Stomach smooth muscle (tissue), 2 donors: ENCODE data around the gene IL21R.

Experiments used
- H3K27ac ChIP-seq: one replicate; pipeline ENCODE4 v1.7.0; 2013; ENCODE audit warnings: mild to moderate bottlenecking, low read length, inconsistent platforms
- H3K27me3 ChIP-seq, 2 donors: one replicate each; pipeline ENCODE4 v1.7.0; 2013; ENCODE audit warnings: low read length in 2 of 2; ENCODE audit not compliant: insufficient read depth in 2 of 2, control insufficient read depth in 1 of 2
- H3K36me3 ChIP-seq, 2 donors: one replicate each; pipeline ENCODE4 v1.7.0; 2013; ENCODE audit warnings: low read length in 2 of 2; ENCODE audit not compliant: control insufficient read depth in 2 of 2, insufficient read depth in 2 of 2
- H3K4me1 ChIP-seq: one replicate; pipeline ENCODE4 v1.7.0; 2013; ENCODE audit warnings: low read length; ENCODE audit not compliant: control insufficient read depth, insufficient read depth
- H3K4me3 ChIP-seq, 2 donors: one replicate each; pipeline ENCODE4 v1.7.0; 2013; ENCODE audit warnings: low read length in 2 of 2
- H3K9ac ChIP-seq, 2 donors: one replicate each; pipeline ENCODE4 v1.7.0; 2013; ENCODE audit warnings: low read length in 2 of 2, mild to moderate bottlenecking in 1 of 2
- H3K9me3 ChIP-seq, 2 donors: one replicate each; pipeline ENCODE4 v1.7.0; 2013; ENCODE audit warnings: low read length in 2 of 2; ENCODE audit not compliant: control insufficient read depth in 2 of 2
- donor health status: healthy.
- donor health status: Pancreatic carcinoma.

IL21R gene

DNA sequence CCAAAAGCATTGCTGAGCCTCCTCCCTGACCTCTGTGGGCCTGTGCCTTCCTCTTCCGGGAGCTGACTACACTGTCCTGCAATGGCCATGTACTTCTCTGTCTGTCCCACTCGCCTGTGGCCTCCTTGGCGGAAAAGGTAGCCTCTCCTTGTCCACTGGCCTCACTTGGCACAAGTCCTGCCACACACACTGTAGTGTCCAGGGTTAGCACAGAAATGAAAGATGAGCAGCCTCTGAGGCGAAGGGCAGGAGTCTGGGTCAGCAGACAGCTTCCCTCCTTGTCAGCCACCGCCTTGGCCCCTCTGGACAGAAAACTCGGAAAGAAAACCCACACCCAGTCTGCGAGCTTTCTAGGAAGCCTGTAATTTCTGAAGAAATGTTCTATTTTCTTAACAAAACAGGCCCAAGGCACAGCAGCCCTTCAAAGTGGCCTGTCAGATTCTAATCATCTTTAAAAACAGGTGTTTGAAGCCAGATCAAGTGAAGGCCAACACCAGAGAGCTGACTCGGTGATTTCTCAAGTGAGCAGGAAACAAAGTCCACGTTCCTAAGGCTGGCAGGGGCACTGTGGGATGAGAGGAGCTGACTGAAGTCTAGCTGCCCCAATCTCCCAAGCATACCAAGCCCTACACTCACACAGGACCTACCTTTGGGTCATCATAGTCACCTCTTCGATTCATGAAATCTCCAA lies 80.6 kb downstream of the IL21R start:
- H3K36me3 ChIP-seq, result peaks cover 66 to 73% of the 10 kb centered on the region in 2 donors
- H3K4me3 ChIP-seq, result no peak overlapping the region
- no peak overlapping the region for H3K27ac ChIP-seq

DNA sequence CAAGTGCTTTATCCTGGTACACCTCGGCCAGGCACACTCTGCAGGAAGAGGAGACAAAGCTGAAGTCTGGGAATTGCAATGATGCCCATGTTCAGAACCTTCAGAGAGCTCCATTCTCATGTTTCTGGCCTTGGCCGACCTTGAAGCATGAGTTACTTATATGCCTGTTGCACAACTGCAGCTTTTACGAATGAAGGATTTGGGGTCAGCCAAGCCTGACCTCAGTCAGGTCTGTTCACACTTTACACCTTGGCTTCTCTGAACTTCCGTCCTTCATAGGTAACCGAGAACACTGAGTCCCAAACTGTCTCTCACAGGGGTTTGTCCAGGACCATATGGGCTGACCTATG lies 81.1 kb downstream of the IL21R start:
- Histone ChIP-seq H3K36me3 (peaks cover 69 to 76% of the 10 kb centered on the region in 2 donors), H3K4me1 (peaks cover 3% of the 10 kb centered on the region), H3K9ac (no peak overlapping the region)

More for the DNA sequence above, 80.6 kb downstream of the IL21R start:
- no peak overlapping the region for H3K9ac ChIP-seq
- H3K4me1 ChIP-seq, result peaks cover 3% of the 10 kb centered on the region
- H3K9me3 ChIP-seq, result no peaks in the 10 kb centered on the region
- H3K27me3 ChIP-seq, result no peaks in the 10 kb centered on the region

DNA sequence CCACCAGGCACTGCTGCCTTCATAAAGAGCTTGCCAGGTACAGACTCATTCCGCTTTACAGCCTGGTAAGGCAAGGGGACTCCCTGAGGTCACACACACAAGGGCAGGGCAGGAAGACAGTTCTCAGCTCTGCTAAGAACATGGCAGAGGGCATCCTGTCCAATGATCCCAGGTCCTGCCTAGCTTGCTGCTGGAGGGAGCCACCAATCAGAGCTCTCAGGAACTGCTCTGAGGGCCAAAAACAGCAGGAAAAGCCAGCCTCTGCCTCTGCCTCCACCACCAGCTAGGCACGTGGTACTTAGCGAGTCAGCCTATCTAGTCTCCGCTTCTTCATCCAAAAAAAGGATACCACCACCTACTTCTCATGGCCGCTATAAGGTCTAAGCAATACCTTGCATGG lies 81.7 kb downstream of the IL21R start:
- Histone ChIP-seq H3K27me3 (no peaks in the 10 kb centered on the region), H3K9ac (no peak overlapping the region), H3K4me3 (no peak overlapping the region), H3K4me1 (peaks cover 3% of the 10 kb centered on the region), H3K36me3 (peaks cover 69 to 76% of the 10 kb centered on the region in 2 donors), H3K27ac (no peak overlapping the region), H3K9me3 (no peaks in the 10 kb centered on the region)

More for the DNA sequence above, 81.1 kb downstream of the IL21R start:
- no peak overlapping the region for H3K4me3 ChIP-seq
- H3K9me3 ChIP-seq, result no peaks in the 10 kb centered on the region
- no peak overlapping the region for H3K27ac ChIP-seq
- H3K27me3 ChIP-seq, result no peaks in the 10 kb centered on the region

DNA sequence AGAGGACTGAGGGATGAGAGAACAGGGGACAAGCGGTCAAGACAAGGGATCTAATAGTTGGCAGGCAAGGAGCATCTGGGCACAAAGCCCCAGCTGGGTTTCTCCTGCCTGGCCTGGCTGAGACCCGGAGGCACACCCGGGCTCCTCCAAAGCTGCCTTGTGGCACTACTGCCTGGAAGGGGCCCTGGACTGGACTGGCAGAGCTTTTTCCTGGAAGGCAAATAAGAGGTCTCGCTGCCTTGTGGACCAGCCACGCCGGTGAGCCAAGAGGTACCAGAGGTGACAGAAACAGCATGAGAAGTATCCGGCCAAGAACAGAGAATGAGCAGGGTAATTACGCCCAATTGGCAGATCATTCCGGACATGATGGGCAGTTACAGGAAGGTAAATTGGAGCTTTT lies 83.2 kb downstream of the IL21R start:
- H3K27me3 ChIP-seq, result no peaks in the 10 kb centered on the region
- H3K9ac ChIP-seq, result no peak overlapping the region
- H3K4me1 ChIP-seq, result peaks cover 3% of the 10 kb centered on the region
- no peak overlapping the region for H3K4me3 ChIP-seq
- peaks cover 76 to 91% of the 10 kb centered on the region in 2 donors for H3K36me3 ChIP-seq
- H3K27ac ChIP-seq, result no peak overlapping the region
- no peaks in the 10 kb centered on the region for H3K9me3 ChIP-seq

DNA sequence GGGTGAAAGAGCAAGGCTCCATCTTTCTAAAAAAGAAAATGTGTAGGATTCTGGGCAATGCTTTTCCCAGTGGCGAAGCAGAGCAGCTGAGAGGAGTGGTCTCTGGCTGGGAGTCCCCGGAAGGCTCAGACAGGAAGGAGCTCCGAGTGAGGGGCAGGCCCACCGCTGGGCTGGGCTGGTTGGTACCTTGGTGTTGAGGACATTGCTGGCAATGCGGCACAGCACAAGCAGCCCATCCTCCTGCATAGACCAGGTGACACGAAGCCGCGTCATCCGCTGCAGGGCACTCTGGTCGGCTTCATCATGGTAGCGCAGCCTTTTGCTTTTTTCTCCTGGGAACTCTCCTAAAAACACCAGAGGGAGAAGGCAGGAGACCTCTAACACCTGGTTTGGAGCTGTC lies 83.8 kb downstream of the IL21R start:
- no peak overlapping the region for H3K9ac ChIP-seq
- no peak overlapping the region for H3K27ac ChIP-seq
- H3K4me1 ChIP-seq, result peaks cover 3% of the 10 kb centered on the region
- H3K36me3 ChIP-seq, result peaks cover 69 to 91% of the 10 kb centered on the region in 2 donors
- no peaks in the 10 kb centered on the region for H3K9me3 ChIP-seq
- H3K27me3 ChIP-seq, result no peaks in the 10 kb centered on the region
- H3K4me3 ChIP-seq, result no peak overlapping the region

DNA sequence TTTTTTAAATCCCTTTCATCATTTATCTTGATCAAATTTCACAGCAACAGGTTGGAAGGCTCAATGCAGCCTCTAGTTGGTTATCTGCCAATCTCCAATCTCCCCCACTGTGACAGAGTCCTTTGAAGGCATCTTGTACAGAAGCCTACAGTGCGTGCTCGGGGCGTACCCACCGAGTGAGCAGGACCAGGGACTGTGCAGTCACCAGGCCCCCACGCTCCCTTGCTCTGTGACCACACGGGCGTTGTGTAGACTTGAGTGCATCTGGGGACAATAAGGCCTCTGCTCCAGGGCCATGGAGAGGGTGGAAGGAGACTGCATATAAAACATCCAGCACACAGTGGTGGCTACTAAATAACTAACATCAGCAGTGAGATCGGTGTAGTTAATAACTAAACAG lies 84.4 kb downstream of the IL21R start:
- Histone ChIP-seq H3K36me3 (peaks cover 69 to 90% of the 10 kb centered on the region in 2 donors), H3K9ac (no peak overlapping the region)

DNA sequence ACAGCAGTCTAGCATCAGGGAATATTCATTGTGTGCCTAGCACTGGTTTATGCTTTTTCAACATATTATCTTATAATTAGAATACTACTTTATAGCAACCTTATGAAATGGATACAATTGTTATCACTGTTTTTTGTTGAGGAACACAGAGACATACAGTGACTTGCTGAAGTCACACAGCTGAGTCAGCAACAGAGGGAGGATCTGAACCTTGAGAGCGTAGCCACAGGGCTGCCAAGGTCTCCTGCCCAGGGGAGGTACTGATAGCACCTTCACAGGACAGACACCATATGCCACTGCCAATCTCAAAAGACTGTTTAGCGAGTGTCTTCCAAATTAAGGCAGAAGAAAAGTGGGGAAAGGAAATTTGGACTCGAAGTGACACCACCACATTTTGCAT lies 84.8 kb downstream of the IL21R start:
- Histone ChIP-seq H3K4me1 (peaks cover 3% of the 10 kb centered on the region), H3K9me3 (no peaks in the 10 kb centered on the region), H3K4me3 (no peak overlapping the region), H3K27ac (no peak overlapping the region), H3K27me3 (no peaks in the 10 kb centered on the region), H3K9ac (no peak overlapping the region), H3K36me3 (peaks cover 69 to 90% of the 10 kb centered on the region in 2 donors)

More for the DNA sequence above, 84.4 kb downstream of the IL21R start:
- Histone ChIP-seq H3K27ac (no peak overlapping the region), H3K4me1 (peaks cover 3% of the 10 kb centered on the region), H3K4me3 (no peak overlapping the region), H3K9me3 (no peaks in the 10 kb centered on the region), H3K27me3 (no peaks in the 10 kb centered on the region)

DNA sequence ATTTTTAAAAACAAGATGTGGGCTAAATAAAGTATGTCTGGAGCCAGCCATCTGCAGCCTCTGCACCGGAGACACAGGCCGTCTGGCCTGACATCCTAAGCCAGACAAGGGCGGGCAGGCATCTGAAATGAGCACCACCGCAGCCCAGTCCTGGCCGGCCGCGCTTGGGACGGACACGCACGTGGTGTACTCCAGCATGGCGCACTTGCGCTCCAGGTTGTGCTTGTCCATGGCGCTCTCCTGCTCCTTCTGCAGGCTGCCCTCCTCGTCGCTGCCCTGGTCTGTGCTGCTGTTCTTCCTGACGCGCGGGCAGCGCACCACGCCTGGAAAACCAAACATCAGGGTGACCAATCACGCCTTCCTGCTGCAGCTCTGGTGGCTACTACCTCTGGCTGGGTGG lies 87.4 kb downstream of the IL21R start:
- H3K4me3 ChIP-seq, result no peak overlapping the region
- H3K4me1 ChIP-seq, result no peaks in the 10 kb centered on the region
- peaks cover 51 to 80% of the 10 kb centered on the region in 2 donors for H3K36me3 ChIP-seq
- no peak overlapping the region for H3K9ac ChIP-seq
- no peaks in the 10 kb centered on the region for H3K9me3 ChIP-seq
- no peaks in the 10 kb centered on the region for H3K27me3 ChIP-seq
- no peak overlapping the region for H3K27ac ChIP-seq

DNA sequence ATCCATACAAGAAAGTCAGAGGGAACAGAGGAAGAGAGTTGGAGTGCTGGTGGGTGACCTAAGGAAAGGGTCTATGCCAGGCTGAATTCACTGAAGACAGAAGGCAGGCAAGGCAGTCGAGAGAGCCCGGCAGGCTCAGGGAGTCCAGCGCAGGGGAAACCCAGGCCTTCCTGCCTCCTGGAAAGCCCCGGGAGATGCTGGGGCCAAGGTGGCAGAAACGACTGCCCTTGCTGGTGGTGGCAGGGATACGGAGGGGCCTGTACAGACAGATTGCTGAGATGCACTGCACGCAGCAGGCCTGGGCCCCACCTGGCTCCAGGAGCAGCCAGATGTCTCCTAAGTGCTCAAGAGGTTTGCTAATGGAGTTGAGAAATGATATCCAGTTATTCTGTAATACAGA lies 87.9 kb downstream of the IL21R start:
- no peaks in the 10 kb centered on the region for H3K27me3 ChIP-seq
- H3K27ac ChIP-seq, result no peak overlapping the region
- H3K36me3 ChIP-seq, result peaks cover 52 to 80% of the 10 kb centered on the region in 2 donors
- H3K9me3 ChIP-seq, result no peaks in the 10 kb centered on the region
- H3K4me3 ChIP-seq, result no peak overlapping the region
- H3K4me1 ChIP-seq, result no peaks in the 10 kb centered on the region
- H3K9ac ChIP-seq, result no peak overlapping the region

DNA sequence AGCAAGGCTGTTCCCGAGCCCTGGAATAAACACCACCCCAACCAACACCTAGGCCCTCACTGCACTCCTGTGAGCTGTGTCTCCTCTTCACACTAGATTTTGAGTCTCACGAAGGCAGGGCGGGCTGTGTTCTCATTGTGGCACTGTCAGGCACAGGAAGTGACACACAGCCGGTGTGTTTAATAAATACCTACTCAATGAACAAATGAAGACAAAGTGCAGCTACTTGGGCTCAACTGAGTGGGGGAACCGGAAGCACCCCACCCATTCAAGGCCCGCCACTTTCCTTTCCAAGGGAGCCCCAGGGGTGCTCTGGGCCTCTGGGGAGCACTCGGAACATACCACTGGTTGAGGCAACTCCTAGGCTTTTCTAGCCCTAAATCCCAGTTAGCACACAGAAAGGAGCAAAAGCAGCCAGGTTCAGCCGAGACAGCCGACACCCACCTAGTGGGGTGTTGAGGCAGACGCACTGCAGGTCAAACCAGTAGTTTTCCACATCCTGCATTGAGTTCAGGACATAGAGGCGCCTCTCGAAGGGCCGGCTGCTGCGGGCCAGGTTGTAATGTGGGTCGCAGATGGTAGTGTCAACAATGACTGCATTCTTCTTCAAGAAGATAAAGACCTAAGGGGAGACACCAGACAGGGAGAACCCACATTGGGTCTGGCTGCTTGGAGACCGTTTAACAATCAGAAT lies 90.1 kb downstream of the IL21R start:
- H3K9me3 ChIP-seq, result no peaks in the 10 kb centered on the region
- H3K9ac ChIP-seq, result no peak overlapping the region
- no peak overlapping the region for H3K4me3 ChIP-seq
- no peaks in the 10 kb centered on the region for H3K27me3 ChIP-seq
- H3K36me3 ChIP-seq, result peaks cover 50 to 80% of the 10 kb centered on the region in 2 donors
- H3K27ac ChIP-seq, result no peak overlapping the region
- peaks cover 3% of the 10 kb centered on the region for H3K4me1 ChIP-seq

DNA sequence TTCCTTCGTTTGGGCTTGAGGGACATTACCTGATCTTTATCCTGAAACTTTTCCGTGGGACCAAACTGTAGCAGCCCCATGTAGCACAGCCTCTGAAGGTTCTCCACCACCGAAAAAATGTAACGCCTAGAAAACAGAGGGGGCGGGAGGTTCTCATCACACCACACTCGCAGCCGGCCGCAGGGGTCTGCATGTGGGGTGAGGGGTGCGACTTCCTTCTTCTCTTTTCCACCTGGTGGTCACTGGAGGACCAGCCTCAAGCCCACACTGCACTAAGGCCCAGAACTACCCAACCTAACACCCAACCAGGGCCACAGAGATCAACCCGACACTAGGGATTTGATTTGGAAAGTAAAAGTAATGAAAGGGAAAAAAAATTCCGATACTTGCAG lies 90.6 kb downstream of the IL21R start:
- H3K27ac ChIP-seq, result no peak overlapping the region
- H3K9ac ChIP-seq, result no peak overlapping the region
- H3K36me3 ChIP-seq, result peaks cover 51 to 85% of the 10 kb centered on the region in 2 donors
- no peaks in the 10 kb centered on the region for H3K27me3 ChIP-seq
- no peaks in the 10 kb centered on the region for H3K9me3 ChIP-seq
- H3K4me3 ChIP-seq, result no peak overlapping the region
- peaks cover 3% of the 10 kb centered on the region for H3K4me1 ChIP-seq
